Vagina (tissue), 2 donors: ENCODE measurements around the gene ABHD10.

ENCODE experiments used
- POLR2A ChIP-seq, 2 donors: fragments of 450-650 bp; IDR thresholded peaks; one replicate each; pipeline ENCODE4 v1.6.1; 2017; ENCODE audit warnings: antibody characterized with exemption in 2 of 2, mild to moderate bottlenecking in 2 of 2, moderate library complexity in 2 of 2
- POLR2AphosphoS5 ChIP-seq, 2 donors: sonication (generic); formaldehyde crosslinking; IDR thresholded peaks; one replicate each; pipeline ENCODE4 v1.9.0; 2017; ENCODE audit warnings: antibody characterized with exemption in 2 of 2, mild to moderate bottlenecking in 2 of 2, low read depth in 1 of 2; ENCODE audit not compliant: insufficient read depth in 1 of 2
- TF ChIP-seq, protein P1 (sequence below), 3 experiments: fragments of 450-650 bp in 2 of 3; fragments of 200-600 bp in 1 of 3; sonication (generic) in 1 of 3; IDR thresholded peaks; one replicate each; pipeline ENCODE4 v1.5.1; 2017 to 2019; ENCODE audit warnings: antibody characterized with exemption in 3 of 3, mild to moderate bottlenecking in 2 of 3, moderate library complexity in 2 of 3

DNA sequence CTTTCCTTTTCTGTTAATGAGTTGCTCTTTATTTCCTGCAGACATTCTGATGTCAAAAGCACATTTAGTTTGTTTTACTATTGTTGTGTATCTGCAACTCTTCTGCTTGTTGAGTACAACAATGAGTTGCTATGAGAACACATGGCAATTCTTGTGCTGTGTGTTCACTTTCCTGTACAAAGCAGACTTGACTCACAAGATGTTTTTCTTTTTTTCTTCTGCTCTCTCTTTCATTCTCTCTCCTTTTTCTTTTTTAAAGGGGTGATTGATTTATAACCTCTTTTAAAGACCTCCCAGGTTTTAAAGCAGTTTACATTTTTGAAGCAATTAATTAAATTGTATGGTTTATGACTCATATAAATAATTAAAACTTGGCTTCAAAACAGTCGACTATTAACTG, 31.6 kb upstream of the ABHD10 start:
- TF ChIP-seq, protein P1, sequence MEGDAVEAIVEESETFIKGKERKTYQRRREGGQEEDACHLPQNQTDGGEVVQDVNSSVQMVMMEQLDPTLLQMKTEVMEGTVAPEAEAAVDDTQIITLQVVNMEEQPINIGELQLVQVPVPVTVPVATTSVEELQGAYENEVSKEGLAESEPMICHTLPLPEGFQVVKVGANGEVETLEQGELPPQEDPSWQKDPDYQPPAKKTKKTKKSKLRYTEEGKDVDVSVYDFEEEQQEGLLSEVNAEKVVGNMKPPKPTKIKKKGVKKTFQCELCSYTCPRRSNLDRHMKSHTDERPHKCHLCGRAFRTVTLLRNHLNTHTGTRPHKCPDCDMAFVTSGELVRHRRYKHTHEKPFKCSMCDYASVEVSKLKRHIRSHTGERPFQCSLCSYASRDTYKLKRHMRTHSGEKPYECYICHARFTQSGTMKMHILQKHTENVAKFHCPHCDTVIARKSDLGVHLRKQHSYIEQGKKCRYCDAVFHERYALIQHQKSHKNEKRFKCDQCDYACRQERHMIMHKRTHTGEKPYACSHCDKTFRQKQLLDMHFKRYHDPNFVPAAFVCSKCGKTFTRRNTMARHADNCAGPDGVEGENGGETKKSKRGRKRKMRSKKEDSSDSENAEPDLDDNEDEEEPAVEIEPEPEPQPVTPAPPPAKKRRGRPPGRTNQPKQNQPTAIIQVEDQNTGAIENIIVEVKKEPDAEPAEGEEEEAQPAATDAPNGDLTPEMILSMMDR (IDR thresholded peaks at IDR 0.05): no peak
- TF ChIP-seq POLR2A (IDR thresholded peaks at IDR 0.05): no peak
- no peak for TF ChIP-seq POLR2AphosphoS5 (IDR thresholded peaks at IDR 0.05; ENCODE audit: insufficient read depth in 1 of 2, low read depth in 1 of 2)
